Endothelial cell (in vitro differentiated cells): ENCODE results near the gene VIT. TPM values are rescaled to one million over a fixed set of nuclear protein-coding genes. Genes with fewer than 3 reads are reported as not detected.

Experiments used
- DNase-seq: peaks from one replicate; pipeline ENCODE4 v3.0.0; 2021; ENCODE audit warnings: low spot score
- H3K27ac Mint-ChIP-seq: one replicate; pipeline ENCODE4 v1.8.0; 2021; ENCODE audit warnings: mixed read lengths, inconsistent platforms; ENCODE audit not compliant: unreplicated experiment
- H3K27me3 Mint-ChIP-seq: one replicate; pipeline ENCODE4 v1.8.0; 2021; ENCODE audit warnings: mild to moderate bottlenecking, moderate library complexity, mixed read lengths, inconsistent platforms; ENCODE audit not compliant: unreplicated experiment
- H3K36me3 Mint-ChIP-seq: one replicate; pipeline ENCODE4 v1.8.0; 2021; ENCODE audit warnings: mild to moderate bottlenecking, low read depth, mixed read lengths, inconsistent platforms; ENCODE audit not compliant: unreplicated experiment
- H3K4me1 Mint-ChIP-seq: one replicate; pipeline ENCODE4 v1.8.0; 2021; ENCODE audit warnings: mild to moderate bottlenecking, mixed read lengths, inconsistent platforms; ENCODE audit not compliant: unreplicated experiment
- H3K4me3 Mint-ChIP-seq: one replicate; pipeline ENCODE4 v1.8.0; 2021; ENCODE audit warnings: mild to moderate bottlenecking, mixed read lengths, inconsistent platforms; ENCODE audit not compliant: unreplicated experiment
- H3K9me3 Mint-ChIP-seq: one replicate; pipeline ENCODE4 v1.8.0; 2021; ENCODE audit warnings: mixed read lengths, inconsistent platforms; ENCODE audit not compliant: unreplicated experiment
- total RNA-seq: library from RNA; stranded (reverse); fragmentation: NEBNext Ultra II Directional; extraction: Animal tissue kit (Norgen Biotek cat#: 25700); gene quantifications from one replicate; pipeline ENCODE4 v1.2.1, GENCODE V29; 2021; ENCODE audit not compliant: unreplicated experiment
- TF ChIP-seq, protein P1 (sequence below): fragments of 200-600 bp; sonication (generic); IDR thresholded peaks from one replicate; pipeline ENCODE4 v1.5.0; 2021; ENCODE audit warnings: antibody characterized with exemption; ENCODE audit not compliant: unreplicated experiment

VIT gene
- total RNA-seq, 1 donor from 2014 or later: 3.6 TPM

DNA sequence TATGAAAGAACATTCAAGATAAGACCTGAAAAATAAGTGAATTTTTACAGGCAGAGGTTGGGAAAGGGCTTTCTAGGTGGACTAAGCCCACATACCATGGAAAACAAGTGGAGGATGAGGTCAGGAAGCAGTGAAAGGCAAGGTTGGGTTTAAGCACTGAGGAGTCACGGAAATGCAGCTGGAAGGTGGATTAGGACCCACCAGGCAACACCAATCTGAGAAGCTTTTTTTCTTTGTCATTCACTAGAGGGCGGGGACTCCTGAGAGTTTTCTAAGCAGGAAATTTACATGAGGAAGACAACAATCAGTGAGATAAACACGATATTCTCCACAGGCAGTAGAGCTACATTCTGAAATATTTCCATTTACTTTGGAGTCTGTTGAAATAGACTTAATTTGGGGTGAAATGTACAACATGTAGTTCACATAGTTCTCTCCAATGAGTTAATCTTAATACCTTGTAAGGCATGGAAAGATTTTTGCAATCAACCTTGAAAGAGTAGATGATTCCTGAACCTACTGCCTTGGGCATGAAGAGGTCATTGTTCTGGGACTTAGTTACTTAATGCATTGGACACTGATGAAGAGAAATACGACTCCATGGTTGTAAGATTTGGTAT, 40.7 kb downstream of the VIT start:
- DNase-seq: no peak
- H3K27ac Mint-ChIP-seq: no peak overlapping the region

DNA sequence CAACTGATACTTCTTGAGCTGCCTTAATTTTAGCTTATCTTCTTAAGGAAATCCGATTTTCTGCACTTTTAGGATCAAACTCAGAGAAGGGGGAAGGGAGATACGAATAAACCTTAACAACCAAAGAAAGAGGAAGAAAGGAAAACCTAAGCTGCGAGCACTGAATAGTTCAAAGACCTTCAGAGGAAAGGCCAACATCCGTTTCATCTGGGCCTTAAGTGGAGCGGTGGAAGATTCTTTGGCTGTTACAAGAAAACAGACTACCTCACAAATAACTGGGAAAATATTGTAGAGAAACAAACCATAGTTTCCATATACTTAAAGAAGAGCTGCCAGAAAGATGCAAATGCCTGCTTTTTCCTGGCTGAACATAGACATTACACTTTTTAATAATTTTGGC, 43.6 kb downstream of the VIT start:
- Mint-ChIP-seq H3K36me3 (peaks cover 4% of the 10 kb centered on the region), H3K4me1 (peaks cover 40% of the 10 kb centered on the region), H3K27me3 (peaks cover 2% of the 10 kb centered on the region), H3K9me3 (no peaks in the 10 kb centered on the region), H3K27ac (peak overlapping the region; percentile 65), H3K4me3 (no peak overlapping the region)
- TF ChIP-seq, protein P1, sequence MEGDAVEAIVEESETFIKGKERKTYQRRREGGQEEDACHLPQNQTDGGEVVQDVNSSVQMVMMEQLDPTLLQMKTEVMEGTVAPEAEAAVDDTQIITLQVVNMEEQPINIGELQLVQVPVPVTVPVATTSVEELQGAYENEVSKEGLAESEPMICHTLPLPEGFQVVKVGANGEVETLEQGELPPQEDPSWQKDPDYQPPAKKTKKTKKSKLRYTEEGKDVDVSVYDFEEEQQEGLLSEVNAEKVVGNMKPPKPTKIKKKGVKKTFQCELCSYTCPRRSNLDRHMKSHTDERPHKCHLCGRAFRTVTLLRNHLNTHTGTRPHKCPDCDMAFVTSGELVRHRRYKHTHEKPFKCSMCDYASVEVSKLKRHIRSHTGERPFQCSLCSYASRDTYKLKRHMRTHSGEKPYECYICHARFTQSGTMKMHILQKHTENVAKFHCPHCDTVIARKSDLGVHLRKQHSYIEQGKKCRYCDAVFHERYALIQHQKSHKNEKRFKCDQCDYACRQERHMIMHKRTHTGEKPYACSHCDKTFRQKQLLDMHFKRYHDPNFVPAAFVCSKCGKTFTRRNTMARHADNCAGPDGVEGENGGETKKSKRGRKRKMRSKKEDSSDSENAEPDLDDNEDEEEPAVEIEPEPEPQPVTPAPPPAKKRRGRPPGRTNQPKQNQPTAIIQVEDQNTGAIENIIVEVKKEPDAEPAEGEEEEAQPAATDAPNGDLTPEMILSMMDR: no peak
- no peak for DNase-seq

More for the DNA sequence above, 40.7 kb downstream of the VIT start:
- Mint-ChIP-seq H3K36me3 (peaks cover 4% of the 10 kb centered on the region), H3K27me3 (peaks cover under 1% of the 10 kb centered on the region), H3K4me3 (peak overlapping the region; percentile 2), H3K4me1 (peaks cover 38% of the 10 kb centered on the region), H3K9me3 (no peaks in the 10 kb centered on the region)
- TF ChIP-seq, protein P1: no peak

DNA sequence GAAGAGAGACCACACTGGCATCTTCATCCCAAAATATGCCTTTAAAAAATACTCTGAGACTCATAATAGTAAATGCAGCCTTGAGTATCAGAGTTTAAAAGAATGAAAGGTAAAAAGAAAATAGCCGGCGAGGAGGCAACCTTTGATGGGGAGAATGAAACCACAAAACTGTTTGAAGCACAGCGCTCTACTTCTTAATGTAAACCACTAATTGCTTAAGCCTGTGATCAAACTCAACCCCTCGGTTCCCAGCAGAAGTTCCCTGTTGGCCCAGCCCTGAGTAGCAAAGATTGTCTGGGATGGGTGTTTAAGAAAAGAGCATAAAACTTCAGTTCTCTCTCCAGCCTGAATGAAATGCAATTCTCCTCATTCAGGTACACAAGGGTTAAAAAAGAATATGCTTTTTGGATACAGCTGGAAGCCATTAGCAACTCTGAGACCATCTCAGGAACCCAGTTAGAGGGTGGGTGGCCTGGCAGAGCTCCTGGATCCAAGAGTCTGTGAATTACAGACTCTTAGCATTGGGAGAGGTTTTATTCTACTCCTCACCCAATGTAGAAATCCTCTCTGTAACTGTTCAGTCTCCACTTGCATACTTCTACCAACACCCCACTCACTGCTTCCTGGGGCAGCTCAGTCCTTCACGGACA, 44.8 kb downstream of the VIT start:
- no peak overlapping the region for H3K4me3 Mint-ChIP-seq
- H3K27me3 Mint-ChIP-seq: peaks cover 2% of the 10 kb centered on the region
- peaks cover 40% of the 10 kb centered on the region for H3K4me1 Mint-ChIP-seq
- H3K27ac Mint-ChIP-seq: peak overlapping the region; percentile 52
- no peak for DNase-seq
- H3K36me3 Mint-ChIP-seq: peaks cover 4% of the 10 kb centered on the region
- no peaks in the 10 kb centered on the region for H3K9me3 Mint-ChIP-seq
- TF ChIP-seq, protein P1: no peak

DNA sequence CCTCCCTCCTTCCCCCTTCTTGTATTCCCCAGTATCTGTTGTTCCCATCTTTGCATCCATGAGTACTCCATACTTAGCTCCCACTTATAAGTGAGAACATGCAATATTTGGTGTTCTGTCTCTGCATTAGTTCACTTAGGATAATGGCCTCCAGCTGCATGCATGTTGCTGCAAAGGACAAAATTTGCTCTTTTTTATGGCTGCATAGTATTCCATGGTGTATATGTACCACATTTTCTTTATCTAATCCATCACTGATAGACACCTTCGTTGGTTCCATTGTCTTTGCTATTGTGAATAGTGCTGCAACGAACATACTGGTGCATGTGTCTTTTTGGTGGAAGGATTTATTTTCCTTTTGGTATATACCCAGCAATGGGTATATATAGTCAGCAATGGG, 47.4 kb downstream of the VIT start:
- H3K9me3 Mint-ChIP-seq: no peaks in the 10 kb centered on the region
- no peak overlapping the region for H3K4me3 Mint-ChIP-seq
- TF ChIP-seq, protein P1: no peak
- peaks cover 28% of the 10 kb centered on the region for H3K4me1 Mint-ChIP-seq
- H3K36me3 Mint-ChIP-seq: no peaks in the 10 kb centered on the region
- no peak overlapping the region for H3K27ac Mint-ChIP-seq
- no peak for DNase-seq
- H3K27me3 Mint-ChIP-seq: peaks cover 2% of the 10 kb centered on the region

DNA sequence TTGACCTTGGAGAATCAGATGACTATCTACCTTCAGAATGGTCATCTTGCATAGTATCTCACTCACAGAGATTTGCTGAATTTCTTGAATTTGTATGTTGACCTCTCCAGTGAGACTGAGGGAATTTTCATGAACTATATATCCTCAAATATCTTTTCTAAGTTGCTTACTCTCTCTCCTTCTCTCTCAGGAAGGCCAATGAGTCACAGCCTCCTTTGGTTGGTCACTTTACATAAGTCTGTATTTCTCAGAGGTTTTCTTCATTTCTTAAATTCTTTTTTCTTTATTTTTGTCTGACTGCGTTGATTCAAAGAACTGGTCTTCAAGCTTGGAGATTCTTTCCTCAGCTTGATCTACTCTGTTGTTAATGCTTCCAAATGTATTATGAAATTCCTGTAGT, 51.7 kb downstream of the VIT start:
- DNase-seq: no peak
- no peaks in the 10 kb centered on the region for H3K4me1 Mint-ChIP-seq
- H3K27me3 Mint-ChIP-seq: no peaks in the 10 kb centered on the region
- no peak overlapping the region for H3K4me3 Mint-ChIP-seq
- TF ChIP-seq, protein P1: no peak
- no peaks in the 10 kb centered on the region for H3K36me3 Mint-ChIP-seq
- H3K27ac Mint-ChIP-seq: no peak overlapping the region
- no peaks in the 10 kb centered on the region for H3K9me3 Mint-ChIP-seq
